ENCODE data around the gene SNAPIN.
"Not testable (repeated sequence)": the region's sequence is repeated elsewhere in the genome, so short reads cannot be mapped to it uniquely, and the experiment has no call there.

Gene SNAPIN

DNA sequence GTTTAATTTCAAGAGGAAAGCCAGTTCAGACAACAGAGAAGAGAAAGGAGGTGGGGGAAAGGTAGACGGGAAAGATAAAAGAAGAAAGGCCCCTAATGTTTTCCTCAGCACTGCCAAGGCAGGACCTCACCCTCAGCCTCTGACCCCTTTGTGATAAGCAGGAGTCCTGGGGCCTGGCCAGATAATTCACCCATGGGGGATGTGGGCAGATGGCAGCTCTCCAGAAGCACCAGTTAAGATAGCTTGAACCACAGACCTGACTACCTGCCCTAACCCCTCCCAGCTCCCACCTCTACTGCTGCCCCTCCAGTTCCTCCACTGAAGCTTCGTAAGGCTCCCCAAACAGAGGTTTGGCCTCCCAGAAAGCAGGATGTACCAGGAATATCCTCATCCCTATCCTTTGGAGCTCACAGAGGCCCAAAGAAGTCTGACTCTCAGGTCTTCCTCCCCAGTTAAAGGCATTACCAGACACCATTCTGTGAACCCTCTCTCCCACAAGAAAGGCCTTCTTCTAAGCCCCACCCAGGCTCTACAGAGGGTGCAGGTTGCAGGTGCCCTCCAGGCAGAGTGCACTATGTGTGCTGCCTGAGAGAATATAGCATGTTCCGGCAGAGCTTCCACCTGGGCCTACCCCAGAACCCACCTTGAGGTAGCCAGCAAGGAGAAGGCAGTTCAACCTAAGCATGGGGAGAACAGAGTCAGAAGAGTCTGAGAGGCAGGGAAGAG, 9.2 kb upstream of the SNAPIN start:
- DNase-seq: no peak

DNA sequence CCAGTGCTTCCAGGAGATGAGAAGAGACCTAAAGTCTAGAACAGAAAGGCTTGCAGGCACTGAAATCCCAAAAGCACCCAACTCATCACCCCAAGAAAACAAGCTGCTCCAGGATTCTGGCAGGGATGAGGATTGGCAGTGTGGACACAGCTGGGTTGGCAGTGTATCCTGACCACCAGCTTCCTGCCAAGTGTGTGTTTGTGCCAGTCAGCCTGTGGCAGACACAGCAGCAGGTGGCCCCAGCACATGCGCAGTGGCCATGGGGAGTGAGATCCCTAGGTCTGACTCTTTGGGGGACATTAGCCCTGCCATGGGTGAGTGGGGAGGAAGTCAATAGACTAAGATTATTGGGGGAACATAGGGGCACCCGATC, 8.7 kb upstream of the SNAPIN start:
- no peak for DNase-seq

DNA sequence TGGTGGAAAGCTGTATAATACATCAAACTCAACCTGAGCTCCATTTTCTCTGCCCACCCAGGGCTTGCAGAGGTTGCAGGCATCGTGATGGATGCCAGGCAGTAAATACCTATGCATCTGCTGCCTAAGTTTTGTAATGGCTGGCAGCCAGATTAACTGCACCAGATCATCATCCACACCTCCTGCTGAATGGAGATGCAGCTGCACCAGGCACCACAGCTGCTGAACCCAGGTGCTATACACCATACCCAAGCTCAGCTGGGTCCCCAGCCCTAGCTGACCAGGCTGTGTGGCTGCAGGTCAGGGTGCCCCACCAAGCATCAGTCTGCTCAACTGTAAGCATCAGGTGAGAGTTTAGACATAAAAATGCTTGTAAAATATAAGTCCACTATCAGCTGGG, 6.7 kb upstream of the SNAPIN start:
- no peak for DNase-seq

DNA sequence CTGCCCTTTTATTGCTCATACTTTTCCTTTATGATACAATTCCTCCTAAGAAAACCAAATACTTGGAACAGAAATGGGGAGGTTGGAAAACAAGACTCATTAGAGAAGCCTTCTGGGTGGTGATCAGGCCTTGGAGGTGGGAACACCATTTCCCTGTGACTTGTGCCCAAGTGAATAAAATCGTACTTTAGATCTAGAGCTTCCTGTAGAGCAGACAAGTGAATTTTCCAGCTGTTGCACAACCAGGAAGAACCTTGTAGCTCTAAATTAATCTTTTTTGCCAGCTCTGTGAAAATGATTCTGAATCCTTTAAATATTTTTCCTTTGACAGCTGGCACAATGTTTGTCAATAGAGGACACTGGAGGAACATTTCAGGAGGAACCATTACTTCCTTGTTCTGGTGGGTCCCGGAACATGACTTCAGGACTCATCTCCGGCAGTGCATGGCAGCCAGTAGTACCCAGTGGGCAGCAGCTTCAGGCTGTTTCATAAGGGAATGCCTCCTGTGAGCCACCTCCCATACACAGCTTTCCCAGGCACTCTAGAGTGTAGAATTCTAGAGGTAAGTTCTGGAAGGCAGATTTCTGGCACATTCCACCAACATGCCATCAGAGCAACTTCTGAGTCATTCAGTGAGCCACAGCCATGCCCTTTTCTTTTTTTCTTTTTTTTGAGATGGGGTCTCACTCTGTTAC, 5.5 kb upstream of the SNAPIN start:
- no peak for DNase-seq

DNA sequence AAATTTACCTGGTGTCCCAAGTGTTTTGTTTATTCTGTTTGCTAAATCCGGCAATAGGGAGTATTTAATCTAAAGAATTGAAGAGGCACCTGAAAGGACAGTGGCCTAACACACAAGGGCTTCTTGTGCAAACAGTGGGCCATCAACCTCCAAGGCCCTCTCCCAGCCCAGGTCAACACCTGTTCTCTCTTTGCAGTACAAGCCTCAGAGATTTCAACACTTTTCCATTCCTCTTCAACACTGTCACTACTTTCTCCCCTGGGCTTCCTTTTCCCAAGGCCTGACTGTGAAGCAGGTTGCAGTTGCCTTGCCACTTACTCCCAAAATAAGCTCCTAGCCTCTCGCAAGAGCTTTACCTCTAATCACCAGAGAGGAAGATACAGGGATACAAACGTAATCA, 3.2 kb upstream of the SNAPIN start:
- DNase-seq: no peak

DNA sequence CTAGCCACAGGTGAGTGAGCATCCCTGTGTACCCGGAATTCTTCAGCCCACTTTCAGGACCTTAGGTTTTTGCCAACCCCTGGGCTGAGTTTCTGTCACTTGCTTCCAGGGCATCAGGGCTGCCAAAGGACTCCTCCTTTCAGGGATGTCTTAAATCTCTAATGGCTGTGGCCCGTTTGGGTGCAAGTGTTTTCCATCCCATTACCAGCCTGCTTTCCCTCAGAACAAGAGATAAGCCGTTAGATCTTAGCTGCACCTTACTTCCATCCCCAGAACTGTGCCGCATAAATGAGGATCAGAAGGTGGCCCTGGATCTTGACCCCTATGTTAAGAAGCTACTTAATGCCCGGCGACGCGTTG, 652 bp downstream of the SNAPIN start:
- no peak for DNase-seq

DNA sequence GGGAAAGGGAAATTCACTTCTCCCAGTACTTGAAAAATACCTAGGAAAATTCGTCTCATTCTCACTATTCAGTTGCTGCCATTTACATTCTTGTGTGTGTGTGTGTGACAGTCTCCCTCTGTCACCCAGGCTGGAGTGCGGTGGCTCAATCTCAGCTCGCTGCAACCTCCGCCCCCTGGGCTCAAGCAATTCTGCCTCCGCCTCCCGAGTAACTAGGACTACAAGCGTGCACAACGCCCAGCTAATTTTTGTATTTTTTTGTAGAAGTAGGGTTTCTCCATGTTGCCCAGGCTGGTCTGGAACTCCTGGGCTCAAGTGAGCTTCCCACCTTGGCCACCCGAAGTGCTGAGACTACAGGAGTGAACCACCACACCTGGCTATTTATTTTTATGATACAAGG, 1.2 kb downstream of the SNAPIN start:
- no peak for DNase-seq

DNA sequence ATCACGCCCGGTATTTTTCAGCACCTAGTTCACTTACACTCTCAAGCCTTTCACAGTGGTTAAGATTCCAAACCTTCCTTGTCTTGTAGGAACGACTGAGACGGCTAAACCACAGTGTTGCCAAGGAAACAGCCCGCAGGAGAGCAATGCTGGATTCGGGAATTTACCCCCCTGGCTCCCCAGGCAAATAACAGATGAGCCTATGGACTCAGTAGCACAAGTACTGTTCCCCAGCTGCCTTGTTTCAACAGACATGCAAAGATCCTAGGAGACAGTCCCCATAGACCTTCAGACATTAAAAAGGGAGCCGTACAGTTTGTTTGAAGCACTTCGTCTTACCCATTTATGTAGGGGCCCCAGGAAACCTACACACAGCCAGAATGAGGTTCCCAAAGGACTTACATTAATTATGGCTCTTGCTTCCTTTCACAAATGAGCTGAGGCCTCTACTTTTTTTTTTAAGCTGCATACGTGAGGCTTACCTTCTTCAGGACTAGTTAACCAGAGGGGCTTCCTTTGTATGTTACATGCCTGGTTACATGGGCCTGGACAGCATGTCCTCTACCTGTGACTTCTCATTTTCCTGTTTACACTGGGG, 2.7 kb downstream of the SNAPIN start:
- DNase-seq: no peak

DNA sequence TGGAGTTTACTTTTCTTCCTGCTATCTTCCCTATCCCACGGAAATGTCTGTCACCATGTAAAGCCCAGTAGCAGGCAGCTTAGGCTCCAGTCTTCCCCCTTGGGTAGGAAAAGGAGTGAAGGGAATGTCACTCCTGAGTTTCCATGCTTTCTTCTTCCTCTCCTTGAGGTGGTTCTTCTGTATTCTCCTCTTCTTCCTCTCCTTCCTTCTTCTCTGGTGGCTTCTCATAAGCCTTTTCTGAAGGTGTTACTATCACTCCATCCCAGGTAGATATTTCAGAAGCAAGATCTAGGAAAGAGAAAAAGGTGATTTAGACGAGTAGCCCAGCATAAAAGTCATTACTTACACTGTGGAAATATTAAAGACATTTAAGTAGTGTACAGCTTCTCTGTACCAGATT, 3.8 kb downstream of the SNAPIN start:
- DNase-seq: no peak

DNA sequence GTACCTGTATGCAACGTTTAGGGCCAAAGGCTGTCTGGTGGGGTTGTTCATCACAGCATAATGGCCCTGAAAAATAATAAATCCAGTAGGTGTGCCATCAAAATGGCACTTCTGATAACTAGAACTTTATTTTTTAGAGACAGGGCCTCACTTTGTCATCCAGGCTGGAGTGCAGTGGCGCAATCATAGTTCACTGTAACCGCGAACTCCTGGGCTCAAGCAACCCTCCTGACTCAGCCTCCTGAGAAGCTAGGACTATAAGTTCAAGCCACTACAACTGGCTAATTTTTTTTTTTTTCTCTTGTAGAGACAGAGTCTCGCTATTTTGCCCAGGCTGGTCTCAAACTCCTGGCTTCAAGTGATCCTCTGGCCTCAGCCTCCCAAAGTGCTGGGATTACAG, 4.7 kb downstream of the SNAPIN start:
- DNase-seq: no peak

DNA sequence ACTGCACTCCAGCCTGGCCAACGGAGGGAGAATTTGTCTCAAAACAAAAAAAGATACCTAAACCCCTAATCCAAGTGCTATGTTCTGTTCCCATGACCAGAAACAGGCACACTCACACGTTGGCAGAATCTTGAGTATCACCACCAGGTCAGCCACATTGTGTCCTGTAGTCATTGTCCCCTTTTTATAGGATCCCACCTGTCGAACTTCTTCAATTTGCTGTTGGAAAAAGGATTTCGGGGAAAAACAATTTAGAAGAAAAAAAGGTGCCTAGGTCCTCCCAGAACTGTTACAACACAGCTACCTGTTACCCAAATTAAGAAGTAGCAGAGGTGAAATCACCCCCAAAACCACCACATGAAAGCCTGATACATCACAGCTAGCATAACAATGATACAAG, 8.9 kb downstream of the SNAPIN start:
- DNase-seq: no peak

DNA sequence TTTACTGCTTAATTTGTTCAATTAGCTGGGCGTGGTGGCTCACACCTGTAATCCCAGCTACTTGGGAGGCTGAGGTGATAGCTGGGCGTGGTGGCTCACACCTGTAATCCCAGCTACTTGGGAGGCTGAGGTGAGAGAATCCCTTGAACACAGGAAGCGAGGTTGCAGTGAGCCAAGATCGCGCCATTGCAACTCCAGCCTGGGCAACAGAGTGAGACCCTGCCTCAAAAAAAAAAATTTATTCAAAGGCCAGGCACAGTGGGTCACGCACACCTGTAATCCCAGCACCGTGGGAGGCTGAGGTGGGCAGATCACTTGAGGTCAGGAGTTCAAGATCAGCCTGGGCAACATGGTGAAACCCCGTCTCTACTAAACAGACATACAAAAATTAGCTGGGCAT, 10.2 kb downstream of the SNAPIN start:
- DNase-seq: not testable (repeated sequence)

DNA sequence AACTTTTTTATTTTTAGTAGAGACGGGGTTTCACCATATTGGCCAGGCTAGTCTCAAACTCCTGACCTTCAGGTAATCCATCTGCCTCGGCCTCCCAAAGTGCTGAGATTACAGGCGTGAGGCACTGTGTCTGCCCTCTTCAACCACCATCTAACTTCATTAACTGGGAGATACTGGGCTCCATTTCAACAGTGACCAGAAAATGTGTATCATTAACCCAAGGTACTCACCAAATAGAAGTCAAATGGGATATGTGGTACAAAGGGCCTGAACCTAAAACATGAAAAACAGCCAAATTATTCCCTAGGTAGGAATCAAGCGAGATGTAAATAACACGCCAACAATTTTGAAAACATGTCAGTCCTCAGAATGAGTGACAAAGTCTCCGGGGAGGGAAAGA, 11.1 kb downstream of the SNAPIN start:
- no peak for DNase-seq

DNA sequence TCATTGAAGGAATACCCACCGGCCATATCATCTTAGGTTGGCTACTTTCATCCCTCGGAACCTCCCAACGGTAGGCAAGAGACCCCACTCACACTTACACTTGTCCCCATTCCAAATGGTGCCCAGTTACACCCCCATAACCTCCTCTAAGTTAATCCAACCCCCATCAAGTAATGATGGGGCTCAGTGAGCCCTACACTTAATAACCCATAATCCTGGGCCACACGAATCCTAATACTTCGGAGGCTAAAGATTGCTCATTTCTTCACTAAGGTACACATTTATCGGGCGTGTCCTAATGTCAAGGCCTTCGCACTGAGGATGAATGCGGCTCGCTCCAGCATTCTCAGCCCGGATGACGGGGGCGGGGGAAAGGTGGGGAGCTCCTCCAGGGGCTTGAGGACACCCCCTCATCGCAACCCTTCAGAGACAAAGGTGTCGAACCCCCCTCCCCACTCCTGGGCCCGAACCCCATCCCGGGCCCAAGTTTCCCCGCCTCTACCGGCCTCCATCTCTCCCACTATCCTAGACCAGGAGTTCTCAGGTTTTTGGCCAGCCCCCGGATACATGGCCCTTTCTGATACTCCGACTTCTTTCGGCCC, 11.9 kb downstream of the SNAPIN start:
- DNase-seq: no peak

DNA sequence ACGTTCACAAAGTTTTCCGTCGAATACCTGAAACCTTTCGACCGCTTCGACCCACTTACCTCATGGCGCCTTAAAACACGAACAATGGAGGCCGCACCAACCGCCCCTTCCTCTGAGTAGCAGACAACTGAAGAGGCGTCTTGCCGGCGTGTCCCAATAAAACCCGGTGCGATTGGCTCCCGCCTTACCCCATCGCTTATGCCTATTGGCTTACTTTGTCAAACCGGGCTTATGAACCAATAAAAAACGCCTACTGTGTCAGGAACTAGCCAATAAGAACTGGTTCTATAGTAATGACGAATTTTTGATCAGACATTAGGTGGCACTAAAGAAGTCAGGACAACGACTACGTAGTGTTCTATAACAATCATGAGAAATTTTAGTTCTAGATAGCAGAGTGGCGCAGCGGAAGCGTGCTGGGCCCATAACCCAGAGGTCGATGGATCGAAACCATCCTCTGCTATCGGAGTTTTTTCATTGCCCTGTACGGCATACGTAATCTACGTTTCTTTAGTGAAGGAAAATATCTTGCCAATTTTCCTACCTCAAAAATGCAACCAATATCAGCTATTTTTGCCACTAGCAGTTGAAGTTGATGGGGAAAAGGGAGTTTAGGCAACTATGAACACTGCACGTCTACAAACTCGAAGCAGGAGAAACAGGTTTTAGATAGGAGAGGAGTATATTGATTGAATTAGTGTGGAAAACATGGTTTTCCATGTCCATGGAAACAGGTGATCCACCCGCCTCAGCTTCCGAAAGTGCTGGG, 12.5 kb downstream of the SNAPIN start, which contains the start of gene ILF2:
Gene ILF2, minus strand, starts transcription at position 135 of the 769 bp plus-strand sequence. Its CDS starts 71 bp downstream, at position 64.
- DNase-seq: peak; percentile 96

DNA sequence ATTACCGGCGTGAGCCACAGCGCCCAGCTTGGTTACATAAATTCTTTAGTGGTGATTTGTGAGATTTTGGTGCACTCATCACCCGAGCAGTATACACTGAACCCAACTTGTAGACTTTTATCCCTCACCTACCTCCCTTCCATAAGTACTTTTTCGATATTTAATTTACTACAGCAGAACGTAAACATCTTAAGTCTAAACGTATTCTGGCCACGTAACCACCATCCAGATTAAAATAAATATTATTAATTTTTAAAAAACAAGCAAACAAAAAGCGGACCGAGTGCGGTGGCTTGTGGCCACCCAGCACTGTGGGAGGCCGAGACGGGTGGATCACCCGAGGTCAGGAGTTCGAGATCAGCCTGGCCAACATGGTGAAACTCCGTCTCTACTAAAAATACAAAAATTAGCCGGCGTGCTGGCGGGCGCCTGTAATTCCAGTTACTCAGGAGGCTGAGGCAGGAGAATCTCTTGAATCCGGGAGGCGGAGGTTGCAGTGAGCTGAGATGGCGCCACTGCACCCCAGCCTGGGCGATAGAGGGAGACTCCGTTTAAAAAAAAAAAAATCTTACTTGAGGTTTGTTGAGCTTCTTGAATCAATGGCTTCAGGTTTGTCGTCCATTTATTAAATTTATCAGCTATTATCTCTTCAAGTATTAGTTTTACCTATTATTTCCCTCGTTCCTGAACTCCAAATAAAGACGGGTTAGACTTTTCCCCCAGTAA, 13.3 kb downstream of the SNAPIN start:
- peak; percentile 75 for DNase-seq

DNA sequence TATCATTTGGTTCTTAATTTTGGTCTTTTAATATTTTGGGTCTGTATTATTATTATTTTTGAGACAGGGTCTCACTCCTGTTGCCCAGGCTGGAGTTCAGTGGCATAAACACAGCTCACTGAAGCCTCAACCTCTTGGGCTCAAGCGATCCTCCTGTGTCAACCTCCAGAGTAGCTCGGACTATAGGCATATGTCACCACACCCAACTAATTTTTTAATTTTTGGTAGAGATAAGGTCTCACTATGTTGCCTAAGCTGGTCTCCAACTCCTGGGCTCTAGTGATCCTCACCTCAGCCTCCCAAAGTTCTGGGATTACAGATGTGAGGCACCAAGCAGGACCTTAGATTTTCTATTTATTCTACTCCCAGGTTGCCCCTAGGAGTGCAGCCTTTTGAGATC, 15.0 kb downstream of the SNAPIN start:
- no peak for DNase-seq

DNA sequence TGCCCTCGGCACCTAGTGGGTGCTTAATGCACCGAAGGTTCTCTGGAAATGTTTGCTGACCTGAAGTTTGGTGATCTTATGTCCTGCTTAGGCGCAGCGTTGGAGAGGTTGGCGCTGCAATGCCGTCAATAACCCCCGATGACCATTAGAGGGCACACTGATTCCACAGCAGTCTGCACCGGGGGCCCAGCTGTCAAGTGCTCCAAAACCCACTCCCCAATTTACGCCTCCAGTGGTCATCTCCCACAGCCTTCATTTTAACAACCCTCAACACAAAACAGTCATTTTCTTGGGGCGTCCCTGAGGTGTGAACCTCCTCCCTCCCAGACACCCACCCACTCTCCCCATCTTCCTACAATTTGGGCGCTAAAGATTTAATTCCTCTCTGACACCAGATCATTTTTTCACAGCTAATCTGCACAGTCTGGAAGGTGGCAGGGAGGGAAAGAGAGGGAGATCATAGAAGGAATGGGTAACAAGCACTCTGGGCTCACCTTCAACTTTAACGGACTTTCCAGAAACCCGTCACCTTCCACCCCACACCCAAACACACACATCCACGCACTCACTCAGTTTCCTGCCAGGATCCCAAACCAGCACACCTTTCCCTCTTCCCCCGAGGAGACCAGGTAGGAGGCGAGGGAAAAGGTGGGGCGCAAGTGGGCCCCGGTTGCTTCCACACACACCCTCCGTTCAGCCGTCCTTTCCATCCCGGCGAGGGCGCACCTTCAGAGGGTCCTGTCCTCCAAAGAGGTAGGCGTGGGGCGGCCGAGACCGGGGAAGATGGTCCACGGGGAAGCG, 19.4 kb downstream of the SNAPIN start:
- DNase-seq: peak; percentile 69

DNA sequence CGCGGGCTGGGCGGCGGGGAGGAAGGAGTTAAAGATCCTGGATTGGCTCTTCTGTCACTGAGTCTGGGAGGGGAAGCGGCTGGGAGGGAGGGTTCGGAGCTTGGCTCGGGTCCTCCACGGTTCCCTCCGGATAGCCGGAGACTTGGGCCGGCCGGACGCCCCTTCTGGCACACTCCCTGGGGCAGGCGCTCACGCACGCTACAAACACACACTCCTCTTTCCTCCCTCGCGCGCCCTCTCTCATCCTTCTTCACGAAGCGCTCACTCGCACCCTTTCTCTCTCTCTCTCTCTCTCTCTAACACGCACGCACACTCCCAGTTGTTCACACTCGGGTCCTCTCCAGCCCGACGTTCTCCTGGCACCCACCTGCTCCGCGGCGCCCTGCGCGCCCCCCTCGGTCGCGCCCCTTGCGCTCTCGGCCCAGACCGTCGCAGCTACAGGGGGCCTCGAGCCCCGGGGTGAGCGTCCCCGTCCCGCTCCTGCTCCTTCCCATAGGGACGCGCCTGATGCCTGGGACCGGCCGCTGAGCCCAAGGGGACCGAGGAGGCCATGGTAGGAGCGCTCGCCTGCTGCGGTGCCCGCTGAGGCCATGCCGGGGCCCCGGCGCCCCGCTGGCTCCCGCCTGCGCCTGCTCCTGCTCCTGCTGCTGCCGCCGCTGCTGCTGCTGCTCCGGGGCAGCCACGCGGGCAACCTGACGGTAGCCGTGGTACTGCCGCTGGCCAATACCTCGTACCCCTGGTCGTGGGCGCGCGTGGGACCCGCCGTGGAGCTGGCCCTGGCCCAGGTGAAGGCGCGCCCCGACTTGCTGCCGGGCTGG, 20.2 kb downstream of the SNAPIN start, which contains the start of gene NPR1:
Gene NPR1, plus strand, starts transcription at position 170 of the 818 bp plus-strand sequence. Its CDS starts 421 bp downstream, at position 591.
- no peak for DNase-seq

DNA sequence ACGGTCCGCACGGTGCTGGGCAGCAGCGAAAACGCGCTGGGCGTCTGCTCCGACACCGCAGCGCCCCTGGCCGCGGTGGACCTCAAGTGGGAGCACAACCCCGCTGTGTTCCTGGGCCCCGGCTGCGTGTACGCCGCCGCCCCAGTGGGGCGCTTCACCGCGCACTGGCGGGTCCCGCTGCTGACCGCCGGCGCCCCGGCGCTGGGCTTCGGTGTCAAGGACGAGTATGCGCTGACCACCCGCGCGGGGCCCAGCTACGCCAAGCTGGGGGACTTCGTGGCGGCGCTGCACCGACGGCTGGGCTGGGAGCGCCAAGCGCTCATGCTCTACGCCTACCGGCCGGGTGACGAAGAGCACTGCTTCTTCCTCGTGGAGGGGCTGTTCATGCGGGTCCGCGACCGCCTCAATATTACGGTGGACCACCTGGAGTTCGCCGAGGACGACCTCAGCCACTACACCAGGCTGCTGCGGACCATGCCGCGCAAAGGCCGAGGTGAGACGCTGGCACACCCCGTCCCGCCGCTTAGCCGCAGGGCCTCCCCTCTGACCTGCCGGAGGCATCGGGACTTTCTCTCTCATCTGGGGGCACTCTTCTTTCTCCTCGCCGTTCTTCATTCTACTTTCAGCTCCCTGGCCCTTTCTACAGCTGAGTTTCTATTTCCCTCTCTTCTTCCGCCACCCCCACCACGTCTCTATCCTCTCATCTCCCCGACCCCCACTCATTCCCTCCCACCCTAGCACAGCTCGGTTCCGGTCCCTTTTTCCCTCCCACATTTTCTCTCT, 21.0 kb downstream of the SNAPIN start:
- DNase-seq: no peak

Measured in stimulated activated CD8-positive, alpha-beta memory T cell treated with anti-CD3 and anti-CD28 coated beads, Interleukin-4, amount 100 ng/mL, for 48 hours (primary cell).